Activated CD8-positive, alpha-beta memory T cell treated with anti-CD3 and anti-CD28 coated beads, Interleukin-2, amount 10 ng/mL, durations not matched to agents 7 days and 5 days (primary cell): ENCODE measurements around the gene FDX2. TPM values are rescaled to one million over a fixed set of nuclear protein-coding genes. Genes with fewer than 3 reads are reported as not detected.

Experiments used
- ATAC-seq: fragments of 150-1000 bp; cut with Tn5 transposase; one replicate; pipeline ENCODE4 v1.10.0; 2021; ENCODE audit warnings: moderate library complexity
- CTCF ChIA-PET: fragments of 350-600 bp; sonication (Branson Sonifier 250); formaldehyde crosslinking; loops from one replicate; lab custom pipeline; 2021; ENCODE audit warnings: antibody characterized with exemption; lab: Charles Lee
- DNase-seq: peaks from one replicate; pipeline ENCODE4 v3.0.0-alpha.2; 2020
- H3K27ac Mint-ChIP-seq: one replicate; pipeline ENCODE4 v1.8.0; 2021; ENCODE audit warnings: mild to moderate bottlenecking, mixed read lengths
- H3K27me3 Mint-ChIP-seq: one replicate; pipeline ENCODE4 v1.8.0; 2021; ENCODE audit warnings: mixed read lengths
- H3K36me3 Mint-ChIP-seq: one replicate; pipeline ENCODE4 v1.8.0; 2021; ENCODE audit warnings: mild to moderate bottlenecking, mixed read lengths
- H3K4me1 Mint-ChIP-seq: one replicate; pipeline ENCODE4 v1.8.0; 2021; ENCODE audit warnings: mixed read lengths
- H3K4me3 Mint-ChIP-seq: one replicate; pipeline ENCODE4 v1.8.0; 2021; ENCODE audit warnings: mild to moderate bottlenecking, moderate library complexity, mixed read lengths
- H3K9me3 Mint-ChIP-seq: one replicate; pipeline ENCODE4 v1.8.0; 2022; ENCODE audit warnings: low read depth, mixed read lengths
- total RNA-seq, 2 experiments: library from RNA; stranded (reverse); gene quantifications; one replicate each; pipeline ENCODE4 v1.2.3, GENCODE V29; 2021

FDX2 gene
- total RNA-seq, 2 experiments from 2014 or later, result 7.4 to 11.1 TPM

DNA sequence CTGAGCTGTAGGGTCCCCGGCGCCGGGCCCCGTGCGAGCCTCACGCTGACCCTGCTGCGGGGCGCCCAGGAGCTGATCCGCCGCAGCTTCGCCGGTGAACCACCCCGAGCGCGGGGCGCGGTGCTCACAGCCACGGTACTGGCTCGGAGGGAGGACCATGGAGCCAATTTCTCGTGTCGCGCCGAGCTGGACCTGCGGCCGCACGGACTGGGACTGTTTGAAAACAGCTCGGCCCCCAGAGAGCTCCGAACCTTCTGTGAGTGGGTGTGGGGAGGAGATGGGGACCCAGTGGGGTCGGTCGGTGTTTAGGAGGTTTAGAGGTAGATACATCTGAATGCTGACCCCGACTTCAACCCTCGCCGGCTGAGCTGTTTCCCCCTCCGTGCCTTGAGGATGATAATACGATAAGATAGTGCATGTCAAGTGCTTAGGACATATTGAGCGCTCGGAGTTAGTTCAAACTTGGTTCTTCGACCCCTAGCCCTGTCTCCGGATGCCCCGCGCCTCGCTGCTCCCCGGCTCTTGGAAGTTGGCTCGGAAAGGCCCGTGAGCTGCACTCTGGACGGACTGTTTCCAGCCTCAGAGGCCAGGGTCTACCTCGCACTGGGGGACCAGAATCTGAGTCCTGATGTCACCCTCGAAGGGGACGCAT, 24.1 kb downstream of the FDX2 start:
- Mint-ChIP-seq H3K4me1 (peaks cover 69% of the 10 kb centered on the region), H3K36me3 (peaks cover 2% of the 10 kb centered on the region), H3K9me3 (no peaks in the 10 kb centered on the region), H3K27me3 (peaks cover 81% of the 10 kb centered on the region), H3K27ac (peak overlapping the region; percentile 68), H3K4me3 (peak overlapping the region; percentile 68)
- DNase-seq (no peak), ATAC-seq (peak; percentile 2)
- CTCF ChIA-PET, result interaction anchor here (0.5 to 10.1 kb wide), 9 partner anchors 11 to 135 kb away, joined by 3 to 116 read pairs (median 5); partner anchors contain the start of genes ICAM1 and TYK2

DNA sequence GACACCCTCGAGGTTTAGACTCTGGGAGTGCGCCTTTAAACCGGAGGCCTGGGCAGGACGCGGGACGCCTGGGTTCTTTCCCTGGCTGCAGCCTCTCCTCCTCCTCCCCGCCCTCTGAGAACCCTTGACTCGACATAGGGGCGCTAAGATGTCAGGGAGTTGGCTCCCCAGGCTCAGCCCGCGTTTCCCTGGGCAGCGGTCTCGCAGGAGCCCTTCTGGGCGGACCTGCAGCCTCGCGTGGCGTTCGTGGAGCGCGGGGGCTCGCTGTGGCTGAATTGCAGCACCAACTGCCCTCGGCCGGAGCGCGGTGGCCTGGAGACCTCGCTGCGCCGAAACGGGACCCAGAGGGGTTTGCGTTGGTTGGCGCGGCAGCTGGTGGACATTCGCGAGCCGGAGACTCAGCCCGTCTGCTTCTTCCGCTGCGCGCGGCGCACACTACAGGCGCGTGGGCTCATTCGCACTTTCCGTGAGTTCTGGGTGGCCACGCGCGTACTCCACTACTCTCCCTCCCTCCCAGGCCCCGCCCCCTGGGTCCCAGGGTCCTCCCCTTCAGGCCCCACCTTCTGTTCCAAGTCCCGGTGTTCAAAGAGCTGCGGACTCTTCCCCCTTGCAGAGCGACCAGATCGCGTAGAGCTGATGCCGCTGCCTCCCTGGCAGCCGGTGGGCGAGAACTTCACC, 24.8 kb downstream of the FDX2 start:
- Mint-ChIP-seq H3K4me1 (peaks cover 74% of the 10 kb centered on the region), H3K9me3 (no peaks in the 10 kb centered on the region), H3K27me3 (peaks cover 79% of the 10 kb centered on the region), H3K4me3 (peak overlapping the region; percentile 68), H3K27ac (peak overlapping the region; percentile 68), H3K36me3 (peaks cover 7% of the 10 kb centered on the region)
- DNase-seq, result peak; percentile 73
- CTCF ChIA-PET, result interaction anchor here (1.0 to 10.1 kb wide), 7 partner anchors 10 to 136 kb away, joined by 3 to 116 read pairs (median 6); partner anchors contain the start of genes ICAM1 and TYK2
- ATAC-seq, result peak; percentile 14

DNA sequence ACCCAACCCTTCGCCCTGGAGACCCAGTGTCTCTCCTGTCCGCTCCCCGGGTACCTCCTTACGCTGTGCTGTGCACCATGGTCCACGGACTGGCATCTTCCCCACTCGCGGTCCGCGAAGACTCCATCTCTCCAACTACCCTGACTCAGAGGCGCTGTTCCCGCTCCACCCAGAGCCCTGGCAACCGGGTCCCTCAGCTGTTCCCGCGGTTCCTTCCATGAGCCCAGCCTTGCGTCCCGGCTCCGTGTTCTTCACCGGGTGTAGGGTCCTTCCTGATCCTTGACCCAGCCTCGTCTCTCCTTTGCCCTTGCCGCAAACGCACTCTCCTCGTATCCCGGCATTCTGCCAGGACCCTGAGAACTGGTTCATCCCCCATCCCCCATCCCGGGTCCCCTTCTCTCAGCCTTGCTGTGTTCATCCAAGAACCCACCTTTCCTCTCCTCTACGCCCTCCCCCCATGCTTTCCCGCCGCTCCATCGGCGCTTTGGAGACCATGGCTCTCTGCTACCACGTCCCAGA, 25.4 kb downstream of the FDX2 start:
- CTCF ChIA-PET, result interaction anchor here (1.0 to 10.1 kb wide), 8 partner anchors 9 to 136 kb away, joined by 3 to 116 read pairs (median 8); partner anchors contain the start of gene ICAM1
- Mint-ChIP-seq H3K27ac (no peak overlapping the region), H3K36me3 (peaks cover 11% of the 10 kb centered on the region)

DNA sequence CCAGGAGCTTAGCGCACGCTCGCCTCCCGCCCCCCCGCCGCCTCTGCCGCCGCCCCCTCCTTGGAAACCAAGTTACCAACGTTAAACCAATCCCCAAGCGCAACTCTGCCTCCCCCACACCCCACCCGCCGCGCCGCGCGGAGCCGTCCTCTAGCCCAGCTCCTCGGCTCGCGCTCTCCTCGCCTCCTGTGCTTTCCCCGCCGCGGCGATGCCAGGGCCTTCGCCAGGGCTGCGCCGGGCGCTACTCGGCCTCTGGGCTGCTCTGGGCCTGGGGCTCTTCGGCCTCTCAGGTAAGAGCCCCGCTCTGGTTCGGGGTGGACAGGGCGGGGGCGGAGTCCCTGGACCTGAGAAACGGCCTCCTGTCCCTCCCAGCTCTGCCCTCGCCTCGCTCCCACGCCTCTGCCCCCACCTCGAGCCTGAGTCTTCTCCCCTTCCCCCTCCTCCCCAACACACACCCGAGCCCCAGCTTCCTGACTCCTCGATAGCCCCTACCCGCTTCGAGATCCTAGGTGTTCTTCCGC, 25.9 kb downstream of the FDX2 start, which contains the start of gene ICAM5:
TSS of gene ICAM5 (plus strand) at position 117 of the 521 bp plus-strand sequence. CDS start at position 209, 92 bp downstream.
- peaks cover 76% of the 10 kb centered on the region for H3K4me1 Mint-ChIP-seq
- H3K36me3 Mint-ChIP-seq, result peaks cover 16% of the 10 kb centered on the region
- H3K9me3 Mint-ChIP-seq, result no peaks in the 10 kb centered on the region
- no peak for DNase-seq
- H3K4me3 Mint-ChIP-seq, result peak within 1 kb of the TSS; percentile 68
- H3K27me3 Mint-ChIP-seq, result peaks cover 69% of the 10 kb centered on the region
- ATAC-seq, result no peak
- peak within 1 kb of the TSS; percentile 49 for H3K27ac Mint-ChIP-seq
- CTCF ChIA-PET, result interaction anchor here (1.0 to 10.1 kb wide), 8 partner anchors 9 to 127 kb away, joined by 3 to 116 read pairs (median 7); partner anchors contain the start of gene ICAM1

More for the DNA sequence above, 25.4 kb downstream of the FDX2 start:
- ATAC-seq (no peak), DNase-seq (no peak)
- Mint-ChIP-seq H3K4me3 (peak overlapping the region; percentile 68), H3K4me1 (peaks cover 74% of the 10 kb centered on the region), H3K9me3 (no peaks in the 10 kb centered on the region), H3K27me3 (peaks cover 74% of the 10 kb centered on the region)

GRCh38 chr19:10289167-10289835, 26.5 kb downstream of the FDX2 start:
- ATAC-seq (peak; percentile 31), DNase-seq (peak; percentile 76)
- H3K36me3 Mint-ChIP-seq, result peaks cover 22% of the 10 kb centered on the region
- CTCF ChIA-PET, result interaction anchor here (0.9 to 10.1 kb wide), 11 partner anchors 9 to 128 kb away, joined by 3 to 116 read pairs (median 4); partner anchors contain the start of gene ICAM1
- H3K27me3 Mint-ChIP-seq, result peaks cover 63% of the 10 kb centered on the region
- peak overlapping the region; percentile 49 for H3K27ac Mint-ChIP-seq
- H3K4me1 Mint-ChIP-seq, result peaks cover 73% of the 10 kb centered on the region
- H3K9me3 Mint-ChIP-seq, result no peaks in the 10 kb centered on the region
- H3K4me3 Mint-ChIP-seq, result peak overlapping the region; percentile 68

DNA sequence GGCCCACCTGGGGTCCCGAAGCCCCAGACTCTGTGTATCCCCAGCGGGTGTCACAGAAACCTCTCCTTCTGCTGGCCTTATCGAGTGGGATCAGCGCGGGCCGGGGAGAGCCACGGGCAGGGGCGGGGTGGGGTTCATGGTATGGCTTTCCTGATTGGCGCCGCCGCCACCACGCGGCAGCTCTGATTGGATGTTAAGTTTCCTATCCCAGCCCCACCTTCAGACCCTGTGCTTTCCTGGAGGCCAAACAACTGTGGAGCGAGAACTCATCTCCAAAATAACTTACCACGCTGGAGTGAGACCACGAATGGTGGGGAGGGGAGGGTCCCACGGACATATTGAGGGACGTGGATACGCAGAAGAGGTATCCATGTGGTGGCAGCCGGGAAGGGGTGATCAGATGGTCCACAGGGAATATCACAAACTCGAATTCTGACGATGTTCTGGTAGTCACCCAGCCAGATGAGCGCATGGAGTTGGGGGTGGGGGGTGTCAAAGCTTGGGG, 27.1 kb downstream of the FDX2 start:
- ATAC-seq, result peak; percentile 8
- H3K36me3 Mint-ChIP-seq, result peaks cover 28% of the 10 kb centered on the region
- peak overlapping the region; percentile 49 for H3K27ac Mint-ChIP-seq
- H3K9me3 Mint-ChIP-seq, result no peaks in the 10 kb centered on the region
- peak; percentile 64 for DNase-seq
- peak overlapping the region; percentile 68 for H3K4me3 Mint-ChIP-seq
- CTCF ChIA-PET, result interaction anchor here (0.9 to 10.1 kb wide), 10 partner anchors 9 to 129 kb away, joined by 3 to 116 read pairs (median 4); partner anchors contain the start of gene ICAM1
- H3K27me3 Mint-ChIP-seq, result peaks cover 57% of the 10 kb centered on the region
- peaks cover 73% of the 10 kb centered on the region for H3K4me1 Mint-ChIP-seq

- H3K27ac Mint-ChIP-seq, result peak within 1 kb of the TSS; percentile 56
- CTCF ChIA-PET, result interaction anchor here (0.6 to 10.1 kb wide), 4 partner anchors 16 to 239 kb away, joined by 3 to 116 read pairs (median 12); partner anchors contain the start of gene ICAM1
- peaks cover 61% of the 10 kb centered on the region for H3K4me1 Mint-ChIP-seq
- peak within 1 kb of the TSS; percentile 20 for H3K4me3 Mint-ChIP-seq
- H3K36me3 Mint-ChIP-seq, result peaks cover 32% of the 10 kb centered on the region
- H3K27me3 Mint-ChIP-seq, result peaks cover 41% of the 10 kb centered on the region
- ATAC-seq (peak; percentile 34), DNase-seq (peak; percentile 68)
- no peaks in the 10 kb centered on the region for H3K9me3 Mint-ChIP-seq
Observed at GRCh38 chr19:10286803-10287737, 28.7 kb downstream of the FDX2 start, which contains the start of gene ICAM4. Gene ICAM4 (plus strand): TSS chr19:10286955. CDS start chr19:10287013, 58 bp downstream.

- H3K27ac Mint-ChIP-seq, result no peak overlapping the region
- no peak for ATAC-seq
- no peaks in the 10 kb centered on the region for H3K9me3 Mint-ChIP-seq
- no peak for DNase-seq
- H3K4me3 Mint-ChIP-seq, result no peak overlapping the region
- peaks cover 54% of the 10 kb centered on the region for H3K4me1 Mint-ChIP-seq
- peaks cover 40% of the 10 kb centered on the region for H3K36me3 Mint-ChIP-seq
- CTCF ChIA-PET, result interaction anchor here (1.4 to 10.1 kb wide), 4 partner anchors 15 to 104 kb away, joined by 5 to 116 read pairs (median 12); partner anchors contain the start of gene ICAM1
- H3K27me3 Mint-ChIP-seq, result peaks cover 25% of the 10 kb centered on the region
Observed at GRCh38 chr19:10285393-10285792, 30.4 kb downstream of the FDX2 start.

GRCh38 chr19:10284960-10285278, 30.9 kb downstream of the FDX2 start:
- H3K9me3 Mint-ChIP-seq, result no peaks in the 10 kb centered on the region
- peaks cover 21% of the 10 kb centered on the region for H3K27me3 Mint-ChIP-seq
- H3K36me3 Mint-ChIP-seq, result peaks cover 42% of the 10 kb centered on the region
- DNase-seq (no peak), ATAC-seq (no peak)
- no peak overlapping the region for H3K4me3 Mint-ChIP-seq
- H3K4me1 Mint-ChIP-seq, result peaks cover 54% of the 10 kb centered on the region
- no peak overlapping the region for H3K27ac Mint-ChIP-seq
- CTCF ChIA-PET, result interaction anchor here (1.4 to 10.1 kb wide), 3 partner anchors 14 to 104 kb away, joined by 5 to 116 read pairs (median 20); partner anchors contain the start of gene ICAM1

DNA sequence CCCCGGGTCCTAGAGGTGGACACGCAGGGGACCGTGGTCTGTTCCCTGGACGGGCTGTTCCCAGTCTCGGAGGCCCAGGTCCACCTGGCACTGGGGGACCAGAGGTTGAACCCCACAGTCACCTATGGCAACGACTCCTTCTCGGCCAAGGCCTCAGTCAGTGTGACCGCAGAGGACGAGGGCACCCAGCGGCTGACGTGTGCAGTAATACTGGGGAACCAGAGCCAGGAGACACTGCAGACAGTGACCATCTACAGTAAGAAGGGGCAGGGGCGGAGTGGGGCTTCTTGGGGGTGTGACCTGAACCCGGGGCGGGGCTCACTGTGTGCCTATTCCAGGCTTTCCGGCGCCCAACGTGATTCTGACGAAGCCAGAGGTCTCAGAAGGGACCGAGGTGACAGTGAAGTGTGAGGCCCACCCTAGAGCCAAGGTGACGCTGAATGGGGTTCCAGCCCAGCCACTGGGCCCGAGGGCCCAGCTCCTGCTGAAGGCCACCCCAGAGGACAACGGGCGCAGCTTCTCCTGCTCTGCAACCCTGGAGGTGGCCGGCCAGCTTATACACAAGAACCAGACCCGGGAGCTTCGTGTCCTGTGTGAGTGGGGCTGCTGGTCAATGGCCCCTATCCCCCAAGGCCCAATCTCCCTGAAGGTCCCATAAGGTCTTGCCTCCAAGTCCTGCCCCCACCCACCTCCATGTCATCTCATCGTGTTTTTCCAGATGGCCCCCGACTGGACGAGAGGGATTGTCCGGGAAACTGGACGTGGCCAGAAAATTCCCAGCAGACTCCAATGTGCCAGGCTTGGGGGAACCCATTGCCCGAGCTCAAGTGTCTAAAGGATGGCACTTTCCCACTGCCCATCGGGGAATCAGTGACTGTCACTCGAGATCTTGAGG, 31.5 kb downstream of the FDX2 start:
- no peaks in the 10 kb centered on the region for H3K9me3 Mint-ChIP-seq
- H3K4me3 Mint-ChIP-seq, result no peak overlapping the region
- H3K4me1 Mint-ChIP-seq, result peaks cover 59% of the 10 kb centered on the region
- H3K27ac Mint-ChIP-seq, result no peak overlapping the region
- peaks cover 45% of the 10 kb centered on the region for H3K36me3 Mint-ChIP-seq
- CTCF ChIA-PET, result interaction anchor here (1.4 to 10.1 kb wide), 3 partner anchors 14 to 105 kb away, joined by 5 to 116 read pairs (median 20); partner anchors contain the start of gene ICAM1
- peaks cover 19% of the 10 kb centered on the region for H3K27me3 Mint-ChIP-seq
- DNase-seq, result no peak
- ATAC-seq, result no peak
